HG02623 (cell line): ENCODE data around the gene GOT1.

Experiments used
- ATAC-seq: cut with Tn5 transposase; IDR thresholded peaks from one replicate; pipeline ENCODE4 v1.9.1; 2021; ENCODE audit warnings: moderate library complexity; ENCODE audit not compliant: unreplicated experiment

Gene GOT1

GRCh38 chr10:99430451-99431189, at the start of gene GOT1:
GOT1 (minus strand) TSS chr10:99430624; CDS start chr10:99430565, 59 bp downstream.
- peak; percentile 96 for ATAC-seq

- ATAC-seq, result no peak
Measured at GRCh38 chr10:99470327-99470726, 39.9 kb upstream of the GOT1 start.

- no peak for ATAC-seq
Measured at GRCh38 chr10:99467236-99467999, 37.0 kb upstream of the GOT1 start.

- ATAC-seq, result no peak
Measured at GRCh38 chr10:99466632-99467223, 36.3 kb upstream of the GOT1 start.

- ATAC-seq, result no peak
Measured at GRCh38 chr10:99461230-99461629, 30.8 kb upstream of the GOT1 start.

GRCh38 chr10:99460070-99460469, 29.6 kb upstream of the GOT1 start:
- no peak for ATAC-seq

- no peak for ATAC-seq
Measured at GRCh38 chr10:99459217-99459616, 28.8 kb upstream of the GOT1 start.

- ATAC-seq, result no peak
Measured at GRCh38 chr10:99457813-99458212, 27.4 kb upstream of the GOT1 start.

- no peak for ATAC-seq
Measured at GRCh38 chr10:99456931-99457288, 26.5 kb upstream of the GOT1 start.

GRCh38 chr10:99456207-99456930, 25.9 kb upstream of the GOT1 start:
- ATAC-seq, result no peak

- ATAC-seq, result no peak
Measured at GRCh38 chr10:99451981-99452380, 21.6 kb upstream of the GOT1 start.

GRCh38 chr10:99451499-99451788, 21.0 kb upstream of the GOT1 start:
- ATAC-seq, result no peak

- ATAC-seq, result no peak
Measured at GRCh38 chr10:99450624-99451498, 20.4 kb upstream of the GOT1 start.

GRCh38 chr10:99450156-99450555, 19.7 kb upstream of the GOT1 start:
- no peak for ATAC-seq

GRCh38 chr10:99449023-99449422, 18.6 kb upstream of the GOT1 start:
- no peak for ATAC-seq

- no peak for ATAC-seq
Measured at GRCh38 chr10:99444383-99445045, 14.1 kb upstream of the GOT1 start.

- no peak for ATAC-seq
Measured at GRCh38 chr10:99443500-99443899, 13.1 kb upstream of the GOT1 start.

GRCh38 chr10:99442394-99442793, 12.0 kb upstream of the GOT1 start:
- ATAC-seq, result no peak

GRCh38 chr10:99438890-99439289, 8.5 kb upstream of the GOT1 start:
- no peak for ATAC-seq

GRCh38 chr10:99435986-99436638, 5.7 kb upstream of the GOT1 start:
- ATAC-seq, result peak; percentile 54
